HS-5 (cell line): ENCODE data around the gene GPBP1L1.

Source experiments
- DNase-seq: peaks from one replicate; pipeline ENCODE4 v3.0.0-alpha.2; 2012; ENCODE audit warnings: low read depth

The GPBP1L1 gene

DNA sequence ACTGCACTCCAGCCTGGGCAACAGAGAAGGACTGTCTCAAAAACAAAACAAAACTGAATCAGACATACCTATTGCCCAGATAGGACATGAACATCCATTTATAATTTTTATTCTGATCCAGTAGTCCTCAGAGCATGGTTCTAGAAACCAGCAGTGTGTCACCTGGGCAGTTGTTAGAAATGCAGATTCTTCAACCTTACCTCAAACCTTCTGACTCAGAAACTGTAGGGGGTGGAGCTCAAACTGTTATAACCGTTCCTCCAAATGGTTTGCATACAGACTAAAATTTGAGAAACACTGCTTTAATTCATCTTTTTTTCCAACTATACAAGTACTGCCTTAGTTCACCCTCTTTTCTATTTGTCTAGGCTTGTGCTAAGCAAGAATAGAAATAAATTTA is 96.5 kb downstream of the GPBP1L1 start:
- no peak for DNase-seq

DNA sequence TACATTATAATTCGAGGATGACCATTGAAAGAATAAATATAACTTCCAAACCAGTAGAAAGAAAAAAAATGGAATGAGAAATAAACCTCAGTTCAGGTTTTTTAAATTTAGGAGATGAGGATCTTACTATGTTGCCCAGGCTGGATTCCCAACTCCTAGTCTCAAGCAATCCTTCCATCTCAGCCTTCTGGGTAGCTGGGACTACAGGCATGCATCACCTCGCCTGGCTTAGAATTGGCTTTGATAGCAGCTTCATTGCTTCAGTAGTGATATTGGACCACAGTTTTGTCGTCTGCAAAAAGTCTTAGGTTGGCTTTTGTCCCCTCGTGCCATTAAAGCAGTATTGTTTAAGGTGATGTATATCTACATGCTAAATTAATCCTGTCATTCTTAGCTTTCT is 99.6 kb downstream of the GPBP1L1 start:
- DNase-seq, result no peak

DNA sequence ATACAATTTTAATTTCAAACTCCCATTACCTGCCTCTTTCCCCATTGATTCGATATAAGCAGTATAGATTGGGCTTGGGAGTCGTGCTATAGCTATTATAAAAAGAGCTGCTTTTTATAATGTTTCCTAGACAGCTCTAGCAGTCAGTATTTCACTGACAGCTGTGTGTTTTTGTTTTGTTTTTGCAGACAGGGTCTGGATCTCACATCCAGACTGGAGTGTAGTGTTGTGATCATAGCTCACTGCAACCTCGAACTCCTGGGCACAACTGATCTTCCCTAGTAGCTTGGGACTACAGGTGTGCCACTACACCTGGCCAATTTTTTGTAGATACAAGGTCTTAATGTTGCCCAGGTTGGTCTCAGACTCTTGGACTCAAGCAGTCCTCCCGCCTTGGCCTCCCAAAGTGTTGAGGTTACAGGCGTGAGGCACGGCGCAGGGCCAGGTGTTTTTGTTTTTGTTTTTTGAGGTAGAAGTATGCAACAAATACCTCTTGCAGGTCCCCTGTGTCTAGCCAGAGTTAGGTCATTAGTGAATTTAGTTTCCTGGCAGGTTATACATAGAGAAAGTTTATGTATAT is 100.7 kb downstream of the GPBP1L1 start:
- DNase-seq, result no peak

DNA sequence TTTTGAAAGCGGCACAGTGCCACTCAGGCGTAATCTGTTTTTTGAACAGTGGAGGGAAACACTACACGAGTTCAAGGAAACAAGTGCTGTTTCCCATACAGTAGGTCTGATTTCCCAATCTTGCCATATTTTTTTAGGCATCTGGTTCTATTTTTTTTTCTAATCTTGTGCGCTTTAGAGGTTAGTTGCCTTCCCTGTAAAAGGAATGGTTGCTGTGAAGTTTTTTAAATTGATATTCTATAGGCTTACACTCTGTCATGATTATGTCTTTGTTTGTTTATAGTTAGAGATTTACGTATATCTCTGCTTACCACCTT is 101.3 kb downstream of the GPBP1L1 start:
- no peak for DNase-seq

DNA sequence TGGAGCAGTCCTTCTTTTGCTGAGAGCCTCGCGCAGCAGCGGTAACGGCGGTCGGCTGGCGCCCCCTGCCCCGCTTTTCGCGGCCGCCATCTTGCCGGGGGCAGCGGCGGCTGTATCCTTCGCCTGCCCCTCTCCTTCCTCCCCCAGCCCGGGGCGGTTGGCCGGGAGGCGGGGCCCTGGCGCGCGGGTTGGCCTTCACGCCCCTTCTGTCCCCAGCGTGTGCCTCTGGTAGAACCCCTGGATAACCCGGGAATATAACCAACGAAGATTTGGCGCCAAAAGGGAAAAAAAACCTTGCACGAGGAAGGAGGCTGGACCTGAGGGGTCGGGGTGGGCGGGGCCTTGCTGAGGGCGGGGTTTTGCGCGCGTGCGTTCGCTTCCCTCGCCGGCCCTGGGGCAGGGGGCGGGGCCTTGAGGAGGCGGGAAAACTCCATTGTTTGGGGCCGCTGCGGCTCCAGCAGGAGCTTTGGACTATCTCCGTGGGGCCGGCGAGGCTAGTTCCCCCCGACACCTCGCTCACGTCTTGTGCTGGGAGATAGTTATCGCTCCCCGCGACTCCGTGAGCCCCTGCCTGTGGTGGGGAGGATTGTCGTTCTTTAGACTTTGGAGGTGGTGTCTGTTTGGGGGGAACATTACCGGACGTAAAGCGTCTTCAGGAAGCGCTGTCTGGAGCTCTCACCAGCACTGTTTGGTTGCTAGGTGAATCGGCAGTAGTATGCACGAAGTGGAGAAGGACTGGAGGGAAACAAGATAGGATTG is 101.8 kb downstream of the GPBP1L1 start:
- DNase-seq, result peak; percentile 65

DNA sequence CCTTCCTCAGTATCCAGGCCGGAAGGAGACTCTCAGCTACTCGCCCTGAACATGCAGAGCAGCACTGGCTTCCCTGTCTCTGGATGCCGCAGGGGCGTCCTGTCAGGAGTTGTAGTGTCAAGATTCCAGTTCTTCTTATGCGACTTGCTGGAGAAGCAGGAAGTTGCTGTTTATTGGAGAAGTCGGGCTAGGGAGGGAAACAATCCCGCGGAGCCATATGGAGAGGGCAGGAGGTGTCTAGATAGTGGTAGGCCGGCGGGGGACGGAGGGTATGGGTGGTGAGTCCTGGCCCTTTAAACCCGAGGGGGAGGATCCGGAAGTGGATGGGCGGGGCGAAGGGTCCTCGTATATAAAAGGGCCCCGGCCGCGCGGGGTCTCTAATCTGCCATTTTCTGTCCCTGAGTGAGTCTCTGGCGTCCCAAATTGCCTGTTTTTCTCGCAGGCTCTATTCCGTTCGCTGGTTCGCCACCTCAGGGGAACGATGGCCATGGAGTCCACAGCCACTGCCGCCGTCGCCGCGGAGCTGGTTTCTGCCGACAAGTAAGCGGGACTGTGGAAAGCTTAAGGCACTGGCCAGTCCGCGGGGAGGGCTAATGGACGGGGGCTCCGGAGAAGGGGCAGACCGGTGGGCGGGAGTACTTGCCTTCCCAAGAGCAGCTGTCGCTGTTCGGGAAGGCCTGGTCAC is 102.5 kb downstream of the GPBP1L1 start, which contains the start of gene NASP:
TSS of gene NASP (plus strand) at position 376 of the 685 bp plus-strand sequence. CDS start at position 482, 106 bp downstream.
- DNase-seq, result no peak

DNA sequence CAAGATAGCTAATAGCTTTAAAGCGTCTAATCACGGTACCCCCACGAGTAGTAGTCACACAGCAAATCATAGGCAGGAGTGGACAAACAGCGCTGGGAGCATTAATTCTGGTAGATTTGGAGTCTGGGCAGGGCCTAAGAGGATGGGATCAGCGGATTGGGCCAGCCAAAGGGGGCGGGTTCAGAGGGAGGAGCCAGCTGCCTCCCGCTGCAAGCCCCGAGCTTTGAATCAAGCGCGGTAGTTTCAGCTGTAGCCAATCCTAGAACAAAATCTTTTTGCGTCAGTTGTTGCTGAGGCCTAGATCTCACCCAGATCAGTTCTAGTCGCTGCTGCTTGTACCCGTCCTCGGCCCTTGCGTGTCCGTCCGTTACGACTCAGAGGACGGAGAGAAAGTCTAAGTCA is 103.1 kb downstream of the GPBP1L1 start:
- DNase-seq, result peak; percentile 93
